ENCODE data around the gene HSPA1L.

DNA sequence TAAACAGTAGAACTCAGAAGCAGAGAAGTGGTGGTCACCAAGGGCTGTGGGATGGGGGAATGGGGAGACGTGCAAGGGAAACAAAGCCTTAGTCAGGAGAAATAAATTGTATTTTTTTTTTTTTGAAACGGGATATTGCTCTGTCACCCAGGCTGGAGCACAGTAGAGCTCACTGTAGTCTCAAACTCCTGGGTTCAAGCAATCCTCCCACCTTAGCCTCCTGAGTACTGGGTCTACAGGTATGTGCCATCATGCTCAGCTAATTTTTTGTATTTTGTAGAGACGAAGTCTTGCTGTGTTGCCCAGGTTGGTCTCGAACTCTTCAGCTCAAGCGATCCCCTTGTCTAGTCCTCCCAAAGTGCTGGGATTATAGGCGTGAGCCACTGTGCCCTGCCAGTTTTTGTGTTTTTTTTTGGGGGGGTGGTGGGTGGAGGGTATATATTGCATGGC lies 15.8 kb upstream of the HSPA1L start:
- TF ChIP-seq ZSCAN23 (tag by site-specific recombination; IDR thresholded peaks at IDR 0.05), result no peak
- TF ChIP-seq ZNF571 (tag by site-specific recombination; IDR thresholded peaks at IDR 0.05), result no peak
- TF ChIP-seq, protein P1, sequence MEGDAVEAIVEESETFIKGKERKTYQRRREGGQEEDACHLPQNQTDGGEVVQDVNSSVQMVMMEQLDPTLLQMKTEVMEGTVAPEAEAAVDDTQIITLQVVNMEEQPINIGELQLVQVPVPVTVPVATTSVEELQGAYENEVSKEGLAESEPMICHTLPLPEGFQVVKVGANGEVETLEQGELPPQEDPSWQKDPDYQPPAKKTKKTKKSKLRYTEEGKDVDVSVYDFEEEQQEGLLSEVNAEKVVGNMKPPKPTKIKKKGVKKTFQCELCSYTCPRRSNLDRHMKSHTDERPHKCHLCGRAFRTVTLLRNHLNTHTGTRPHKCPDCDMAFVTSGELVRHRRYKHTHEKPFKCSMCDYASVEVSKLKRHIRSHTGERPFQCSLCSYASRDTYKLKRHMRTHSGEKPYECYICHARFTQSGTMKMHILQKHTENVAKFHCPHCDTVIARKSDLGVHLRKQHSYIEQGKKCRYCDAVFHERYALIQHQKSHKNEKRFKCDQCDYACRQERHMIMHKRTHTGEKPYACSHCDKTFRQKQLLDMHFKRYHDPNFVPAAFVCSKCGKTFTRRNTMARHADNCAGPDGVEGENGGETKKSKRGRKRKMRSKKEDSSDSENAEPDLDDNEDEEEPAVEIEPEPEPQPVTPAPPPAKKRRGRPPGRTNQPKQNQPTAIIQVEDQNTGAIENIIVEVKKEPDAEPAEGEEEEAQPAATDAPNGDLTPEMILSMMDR (tag by site-specific recombination; IDR thresholded peaks at IDR 0.05), result no peak
- no peak for TF ChIP-seq SETDB1 (IDR thresholded peaks at IDR 0.05; ENCODE audit: insufficient read length, low read length)
- TF ChIP-seq, protein P2, sequence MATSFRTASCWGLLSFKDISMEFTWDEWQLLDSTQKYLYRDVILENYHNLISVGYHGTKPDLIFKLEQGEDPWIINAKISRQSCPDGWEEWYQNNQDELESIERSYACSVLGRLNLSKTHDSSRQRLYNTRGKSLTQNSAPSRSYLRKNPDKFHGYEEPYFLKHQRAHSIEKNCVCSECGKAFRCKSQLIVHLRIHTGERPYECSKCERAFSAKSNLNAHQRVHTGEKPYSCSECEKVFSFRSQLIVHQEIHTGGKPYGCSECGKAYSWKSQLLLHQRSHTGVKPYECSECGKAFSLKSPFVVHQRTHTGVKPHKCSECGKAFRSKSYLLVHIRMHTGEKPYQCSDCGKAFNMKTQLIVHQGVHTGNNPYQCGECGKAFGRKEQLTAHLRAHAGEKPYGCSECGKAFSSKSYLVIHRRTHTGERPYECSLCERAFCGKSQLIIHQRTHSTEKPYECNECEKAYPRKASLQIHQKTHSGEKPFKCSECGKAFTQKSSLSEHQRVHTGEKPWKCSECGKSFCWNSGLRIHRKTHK (tag by site-specific recombination; IDR thresholded peaks at IDR 0.05), result no peak
- no peak for TF ChIP-seq ZNF335 (tag by site-specific recombination; conservative IDR thresholded peaks at IDR 0.05)
- no peak for TF ChIP-seq SP7 (tag by site-specific recombination; IDR thresholded peaks at IDR 0.05)
- TF ChIP-seq, protein P3, sequence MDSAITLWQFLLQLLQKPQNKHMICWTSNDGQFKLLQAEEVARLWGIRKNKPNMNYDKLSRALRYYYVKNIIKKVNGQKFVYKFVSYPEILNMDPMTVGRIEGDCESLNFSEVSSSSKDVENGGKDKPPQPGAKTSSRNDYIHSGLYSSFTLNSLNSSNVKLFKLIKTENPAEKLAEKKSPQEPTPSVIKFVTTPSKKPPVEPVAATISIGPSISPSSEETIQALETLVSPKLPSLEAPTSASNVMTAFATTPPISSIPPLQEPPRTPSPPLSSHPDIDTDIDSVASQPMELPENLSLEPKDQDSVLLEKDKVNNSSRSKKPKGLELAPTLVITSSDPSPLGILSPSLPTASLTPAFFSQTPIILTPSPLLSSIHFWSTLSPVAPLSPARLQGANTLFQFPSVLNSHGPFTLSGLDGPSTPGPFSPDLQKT (IDR thresholded peaks at IDR 0.05; ENCODE audit: borderline replicate concordance, low read depth, low read length), result no peak
- no peak for TF ChIP-seq WT1 (tag by site-specific recombination; IDR thresholded peaks at IDR 0.05)
- TF ChIP-seq FEZF1 (tag by site-specific recombination; IDR thresholded peaks at IDR 0.05), result no peak
- no peak for TF ChIP-seq ZBTB20 (tag by site-specific recombination; IDR thresholded peaks at IDR 0.05)
- TF ChIP-seq TCF7L2 (IDR thresholded peaks at IDR 0.05; ENCODE audit: borderline replicate concordance, low read depth, low read length), result no peak
- no peak for TF ChIP-seq SCRT1 (tag by site-specific recombination; IDR thresholded peaks at IDR 0.05; ENCODE audit: borderline replicate concordance)
- TF ChIP-seq, protein P4, sequence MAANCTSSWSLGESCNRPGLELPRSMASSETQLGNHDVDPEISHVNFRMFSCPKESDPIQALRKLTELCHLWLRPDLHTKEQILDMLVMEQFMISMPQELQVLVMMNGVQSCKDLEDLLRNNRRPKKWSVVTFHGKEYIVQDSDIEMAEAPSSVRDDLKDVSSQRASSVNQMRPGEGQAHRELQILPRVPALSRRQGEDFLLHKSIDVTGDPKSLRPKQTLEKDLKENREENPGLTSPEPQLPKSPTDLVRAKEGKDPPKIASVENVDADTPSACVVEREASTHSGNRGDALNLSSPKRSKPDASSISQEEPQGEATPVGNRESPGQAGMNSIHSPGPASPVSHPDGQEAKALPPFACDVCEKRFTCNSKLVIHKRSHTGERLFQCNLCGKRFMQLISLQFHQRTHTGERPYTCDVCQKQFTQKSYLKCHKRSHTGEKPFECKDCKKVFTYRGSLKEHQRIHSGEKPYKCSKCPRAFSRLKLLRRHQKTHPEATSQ (tag by site-specific recombination; IDR thresholded peaks at IDR 0.05), result no peak

Data from HEK293 (cell line).